ENCODE data around the gene SLC16A3. TPM values are rescaled to one million over a fixed set of nuclear protein-coding genes. Genes with fewer than 3 reads are reported as not detected.

The SLC16A3 gene
- total and polyA plus RNA-seq, 2 experiments from 2014 or later = 3.5 to 10.6 TPM

DNA sequence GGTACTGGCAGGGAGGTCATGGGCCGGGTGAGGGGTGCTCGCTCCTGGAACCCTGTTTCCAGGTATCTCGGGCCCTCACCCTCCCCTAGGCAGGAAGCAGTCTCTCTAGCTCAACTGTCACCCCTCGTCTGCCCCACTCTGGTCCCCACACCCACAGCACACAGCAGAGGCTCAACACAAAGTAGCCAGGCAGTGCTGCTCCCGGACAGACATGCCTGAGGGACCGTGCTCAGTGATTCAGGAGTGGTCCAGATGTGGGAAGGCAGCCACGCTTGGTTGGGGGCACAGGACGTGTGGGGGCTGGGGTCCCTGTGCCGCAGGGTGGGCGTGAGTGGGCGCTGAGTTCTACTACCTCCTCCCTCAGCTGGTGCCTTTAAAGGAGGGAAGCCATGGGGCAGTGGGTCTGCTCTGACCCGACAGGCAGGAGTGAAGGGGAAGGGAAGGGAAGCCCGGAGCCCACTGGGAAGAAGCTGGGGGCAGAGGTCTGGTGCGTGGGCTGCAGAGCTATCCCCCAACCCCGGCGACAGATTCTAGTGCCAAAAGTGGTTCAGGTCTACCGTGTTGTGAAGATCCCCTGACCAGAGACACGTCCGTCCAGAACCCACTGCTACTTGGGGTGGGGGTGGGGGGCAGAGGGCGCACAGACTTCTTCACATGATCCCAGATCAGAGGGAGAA lies 11.8 kb downstream of the SLC16A3 start:
- H3F3A ChIP-seq (replicated peaks; ENCODE audit: low read depth) = peaks cover 9% of the 10 kb centered on the region; the same call in 1 of the 2 replicates
- H3K27me3 ChIP-seq (ENCODE audit: insufficient read depth) = no peaks in the 10 kb centered on the region
- TF ChIP-seq CREB1 (CRISPR knock-in tag; IDR thresholded peaks at IDR 0.05; ENCODE audit: low read depth) (no peak), POLR2AphosphoS5 (IDR thresholded peaks at IDR 0.05; ENCODE audit: low read depth) (no peak), ZNF114 (CRISPR knock-in tag; IDR thresholded peaks at IDR 0.05) (no peak), ZNF331 (CRISPR knock-in tag; IDR thresholded peaks at IDR 0.05; ENCODE audit: low read depth) (no peak), JUNB (IDR thresholded peaks at IDR 0.05; ENCODE audit: unreplicated experiment) (no peak), EZH2phosphoT487 (IDR thresholded peaks at IDR 0.05; ENCODE audit: unreplicated experiment) (no peak), NANOG (IDR thresholded peaks at IDR 0.05; ENCODE audit: borderline replicate concordance) (no peak)
- TF ChIP-seq, protein P1, sequence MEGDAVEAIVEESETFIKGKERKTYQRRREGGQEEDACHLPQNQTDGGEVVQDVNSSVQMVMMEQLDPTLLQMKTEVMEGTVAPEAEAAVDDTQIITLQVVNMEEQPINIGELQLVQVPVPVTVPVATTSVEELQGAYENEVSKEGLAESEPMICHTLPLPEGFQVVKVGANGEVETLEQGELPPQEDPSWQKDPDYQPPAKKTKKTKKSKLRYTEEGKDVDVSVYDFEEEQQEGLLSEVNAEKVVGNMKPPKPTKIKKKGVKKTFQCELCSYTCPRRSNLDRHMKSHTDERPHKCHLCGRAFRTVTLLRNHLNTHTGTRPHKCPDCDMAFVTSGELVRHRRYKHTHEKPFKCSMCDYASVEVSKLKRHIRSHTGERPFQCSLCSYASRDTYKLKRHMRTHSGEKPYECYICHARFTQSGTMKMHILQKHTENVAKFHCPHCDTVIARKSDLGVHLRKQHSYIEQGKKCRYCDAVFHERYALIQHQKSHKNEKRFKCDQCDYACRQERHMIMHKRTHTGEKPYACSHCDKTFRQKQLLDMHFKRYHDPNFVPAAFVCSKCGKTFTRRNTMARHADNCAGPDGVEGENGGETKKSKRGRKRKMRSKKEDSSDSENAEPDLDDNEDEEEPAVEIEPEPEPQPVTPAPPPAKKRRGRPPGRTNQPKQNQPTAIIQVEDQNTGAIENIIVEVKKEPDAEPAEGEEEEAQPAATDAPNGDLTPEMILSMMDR (conservative IDR thresholded peaks at IDR 0.05; ENCODE audit: low read depth in 2 of 2) = no peak
- TF ChIP-seq, protein P2, sequence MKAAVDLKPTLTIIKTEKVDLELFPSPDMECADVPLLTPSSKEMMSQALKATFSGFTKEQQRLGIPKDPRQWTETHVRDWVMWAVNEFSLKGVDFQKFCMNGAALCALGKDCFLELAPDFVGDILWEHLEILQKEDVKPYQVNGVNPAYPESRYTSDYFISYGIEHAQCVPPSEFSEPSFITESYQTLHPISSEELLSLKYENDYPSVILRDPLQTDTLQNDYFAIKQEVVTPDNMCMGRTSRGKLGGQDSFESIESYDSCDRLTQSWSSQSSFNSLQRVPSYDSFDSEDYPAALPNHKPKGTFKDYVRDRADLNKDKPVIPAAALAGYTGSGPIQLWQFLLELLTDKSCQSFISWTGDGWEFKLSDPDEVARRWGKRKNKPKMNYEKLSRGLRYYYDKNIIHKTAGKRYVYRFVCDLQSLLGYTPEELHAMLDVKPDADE (IDR thresholded peaks at IDR 0.05) = no peak
- H3K4me3 Mint-ChIP-seq = no peak overlapping the region
- DNase-seq (ENCODE audit: low spot score) (no peak), ATAC-seq (no peak)
- peak overlapping the region; percentile 44; the same call in 1 of the 2 replicates for H3K27ac Mint-ChIP-seq
- no peak overlapping the region for H3K4me2 ChIP-seq
- H3K79me2 ChIP-seq (replicated peaks; ENCODE audit: insufficient read depth) = peaks cover 16% of the 10 kb centered on the region
- H4K20me1 ChIP-seq (replicated peaks; ENCODE audit: insufficient read depth) = peaks cover 17% of the 10 kb centered on the region
- H3K9me3 Mint-ChIP-seq = no peaks in the 10 kb centered on the region; the same call in 2 of the 3 replicates
- H3K4me1 Mint-ChIP-seq = peaks cover 12% of the 10 kb centered on the region
- no peaks in the 10 kb centered on the region for H3K9me2 ChIP-seq (ENCODE audit: insufficient read depth)
- no peak overlapping the region for H3K4me3 ChIP-seq
- peaks cover 11% of the 10 kb centered on the region for H3K36me3 ChIP-seq (ENCODE audit: insufficient read depth)
- H3K4me1 ChIP-seq (ENCODE audit: insufficient read depth) = no peaks in the 10 kb centered on the region; the same call in 1 of the 2 replicates
- H3K36me3 Mint-ChIP-seq (ENCODE audit: low read depth) = peaks cover 32% of the 10 kb centered on the region
- H3K27me3 Mint-ChIP-seq (ENCODE audit: insufficient read depth, low read depth, poor library complexity) = peaks cover 20% of the 10 kb centered on the region
- no peak overlapping the region for H3K27ac ChIP-seq (ENCODE audit: low read depth)
- H2AFZ ChIP-seq = no peak overlapping the region

- Mint-ChIP-seq H3K9me3 (no peaks in the 10 kb centered on the region; the same call in 2 of the 3 replicates), H3K27ac (peak overlapping the region; percentile 44; the same call in 1 of the 2 replicates), H3K4me3 (no peak overlapping the region), H3K27me3 (ENCODE audit: insufficient read depth, low read depth, poor library complexity) (peaks cover 20% of the 10 kb centered on the region), H3K36me3 (ENCODE audit: low read depth) (peaks cover 39% of the 10 kb centered on the region), H3K4me1 (peaks cover 9% of the 10 kb centered on the region)
- no peaks in the 10 kb centered on the region for H3K27me3 ChIP-seq (ENCODE audit: insufficient read depth)
- H3K4me3 ChIP-seq = no peak overlapping the region
- peaks cover 16% of the 10 kb centered on the region for H3K79me2 ChIP-seq (replicated peaks; ENCODE audit: insufficient read depth)
- H3K4me1 ChIP-seq (ENCODE audit: insufficient read depth) = no peaks in the 10 kb centered on the region; the same call in 1 of the 2 replicates
- H3K9me2 ChIP-seq (ENCODE audit: insufficient read depth) = no peaks in the 10 kb centered on the region
- ATAC-seq (no peak), DNase-seq (ENCODE audit: low spot score) (no peak)
- H3K36me3 ChIP-seq (ENCODE audit: insufficient read depth) = peaks cover 11% of the 10 kb centered on the region
- no peak overlapping the region for H3K4me2 ChIP-seq
- H2AFZ ChIP-seq = no peak overlapping the region
- H3K27ac ChIP-seq (ENCODE audit: low read depth) = peak overlapping the region; percentile 39; the same call in 1 of the 2 replicates
- peaks cover 9% of the 10 kb centered on the region; the same call in 1 of the 2 replicates for H3F3A ChIP-seq (replicated peaks; ENCODE audit: low read depth)
- peaks cover 17% of the 10 kb centered on the region for H4K20me1 ChIP-seq (replicated peaks; ENCODE audit: insufficient read depth)
- TF ChIP-seq NANOG (IDR thresholded peaks at IDR 0.05; ENCODE audit: borderline replicate concordance) (no peak), STAT1 (IDR thresholded peaks at IDR 0.05; ENCODE audit: unreplicated experiment) (no peak), POLR2AphosphoS5 (IDR thresholded peaks at IDR 0.05; ENCODE audit: low read depth) (no peak), ZNF331 (CRISPR knock-in tag; IDR thresholded peaks at IDR 0.05; ENCODE audit: low read depth) (no peak)
- TF ChIP-seq, protein P3, sequence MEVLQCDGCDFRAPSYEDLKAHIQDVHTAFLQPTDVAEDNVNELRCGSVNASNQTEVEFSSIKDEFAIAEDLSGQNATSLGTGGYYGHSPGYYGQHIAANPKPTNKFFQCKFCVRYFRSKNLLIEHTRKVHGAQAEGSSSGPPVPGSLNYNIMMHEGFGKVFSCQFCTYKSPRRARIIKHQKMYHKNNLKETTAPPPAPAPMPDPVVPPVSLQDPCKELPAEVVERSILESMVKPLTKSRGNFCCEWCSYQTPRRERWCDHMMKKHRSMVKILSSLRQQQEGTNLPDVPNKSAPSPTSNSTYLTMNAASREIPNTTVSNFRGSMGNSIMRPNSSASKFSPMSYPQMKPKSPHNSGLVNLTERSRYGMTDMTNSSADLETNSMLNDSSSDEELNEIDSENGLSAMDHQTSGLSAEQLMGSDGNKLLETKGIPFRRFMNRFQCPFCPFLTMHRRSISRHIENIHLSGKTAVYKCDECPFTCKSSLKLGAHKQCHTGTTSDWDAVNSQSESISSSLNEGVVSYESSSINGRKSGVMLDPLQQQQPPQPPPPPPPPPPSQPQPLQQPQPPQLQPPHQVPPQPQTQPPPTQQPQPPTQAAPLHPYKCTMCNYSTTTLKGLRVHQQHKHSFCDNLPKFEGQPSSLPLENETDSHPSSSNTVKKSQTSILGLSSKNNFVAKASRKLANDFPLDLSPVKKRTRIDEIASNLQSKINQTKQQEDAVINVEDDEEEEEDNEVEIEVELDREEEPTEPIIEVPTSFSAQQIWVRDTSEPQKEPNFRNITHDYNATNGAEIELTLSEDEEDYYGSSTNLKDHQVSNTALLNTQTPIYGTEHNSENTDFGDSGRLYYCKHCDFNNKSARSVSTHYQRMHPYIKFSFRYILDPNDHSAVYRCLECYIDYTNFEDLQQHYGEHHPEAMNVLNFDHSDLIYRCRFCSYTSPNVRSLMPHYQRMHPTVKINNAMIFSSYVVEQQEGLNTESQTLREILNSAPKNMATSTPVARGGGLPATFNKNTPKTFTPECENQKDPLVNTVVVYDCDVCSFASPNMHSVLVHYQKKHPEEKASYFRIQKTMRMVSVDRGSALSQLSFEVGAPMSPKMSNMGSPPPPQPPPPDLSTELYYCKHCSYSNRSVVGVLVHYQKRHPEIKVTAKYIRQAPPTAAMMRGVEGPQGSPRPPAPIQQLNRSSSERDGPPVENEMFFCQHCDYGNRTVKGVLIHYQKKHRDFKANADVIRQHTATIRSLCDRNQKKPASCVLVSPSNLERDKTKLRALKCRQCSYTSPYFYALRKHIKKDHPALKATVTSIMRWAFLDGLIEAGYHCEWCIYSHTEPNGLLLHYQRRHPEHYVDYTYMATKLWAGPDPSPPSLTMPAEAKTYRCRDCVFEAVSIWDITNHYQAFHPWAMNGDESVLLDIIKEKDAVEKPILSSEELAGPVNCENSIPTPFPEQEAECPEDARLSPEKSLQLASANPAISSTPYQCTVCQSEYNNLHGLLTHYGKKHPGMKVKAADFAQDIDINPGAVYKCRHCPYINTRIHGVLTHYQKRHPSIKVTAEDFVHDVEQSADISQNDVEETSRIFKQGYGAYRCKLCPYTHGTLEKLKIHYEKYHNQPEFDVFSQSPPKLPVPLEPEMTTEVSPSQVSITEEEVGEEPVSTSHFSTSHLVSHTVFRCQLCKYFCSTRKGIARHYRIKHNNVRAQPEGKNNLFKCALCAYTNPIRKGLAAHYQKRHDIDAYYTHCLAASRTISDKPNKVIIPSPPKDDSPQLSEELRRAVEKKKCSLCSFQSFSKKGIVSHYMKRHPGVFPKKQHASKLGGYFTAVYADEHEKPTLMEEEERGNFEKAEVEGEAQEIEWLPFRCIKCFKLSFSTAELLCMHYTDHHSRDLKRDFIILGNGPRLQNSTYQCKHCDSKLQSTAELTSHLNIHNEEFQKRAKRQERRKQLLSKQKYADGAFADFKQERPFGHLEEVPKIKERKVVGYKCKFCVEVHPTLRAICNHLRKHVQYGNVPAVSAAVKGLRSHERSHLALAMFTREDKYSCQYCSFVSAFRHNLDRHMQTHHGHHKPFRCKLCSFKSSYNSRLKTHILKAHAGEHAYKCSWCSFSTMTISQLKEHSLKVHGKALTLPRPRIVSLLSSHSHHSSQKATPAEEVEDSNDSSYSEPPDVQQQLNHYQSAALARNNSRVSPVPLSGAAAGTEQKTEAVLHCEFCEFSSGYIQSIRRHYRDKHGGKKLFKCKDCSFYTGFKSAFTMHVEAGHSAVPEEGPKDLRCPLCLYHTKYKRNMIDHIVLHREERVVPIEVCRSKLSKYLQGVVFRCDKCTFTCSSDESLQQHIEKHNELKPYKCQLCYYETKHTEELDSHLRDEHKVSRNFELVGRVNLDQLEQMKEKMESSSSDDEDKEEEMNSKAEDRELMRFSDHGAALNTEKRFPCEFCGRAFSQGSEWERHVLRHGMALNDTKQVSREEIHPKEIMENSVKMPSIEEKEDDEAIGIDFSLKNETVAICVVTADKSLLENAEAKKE (CRISPR knock-in tag; IDR thresholded peaks at IDR 0.05) = no peak
Measured at GRCh38 chr17:82241183-82241925, 12.5 kb downstream of the SLC16A3 start.

Measured in GM23338 (cell line).